Testis (tissue), 2 donors: ENCODE results near the gene ZNF500.

Experiments used
- POLR2A ChIP-seq: fragments of 450-650 bp; IDR thresholded peaks from one replicate; pipeline ENCODE4 v1.6.1; 2017; ENCODE audit warnings: antibody characterized with exemption, mild to moderate bottlenecking, moderate library complexity
- TF ChIP-seq, protein P1 (sequence below), 3 experiments: fragments of 450-650 bp in 2 of 3; fragments of 200-600 bp in 1 of 3; sonication (generic) in 1 of 3; IDR thresholded peaks; one replicate each; pipeline ENCODE4 v1.5.1; 2016 to 2019; ENCODE audit warnings: antibody characterized with exemption in 3 of 3, mild to moderate bottlenecking in 2 of 3, moderate library complexity in 1 of 3

DNA sequence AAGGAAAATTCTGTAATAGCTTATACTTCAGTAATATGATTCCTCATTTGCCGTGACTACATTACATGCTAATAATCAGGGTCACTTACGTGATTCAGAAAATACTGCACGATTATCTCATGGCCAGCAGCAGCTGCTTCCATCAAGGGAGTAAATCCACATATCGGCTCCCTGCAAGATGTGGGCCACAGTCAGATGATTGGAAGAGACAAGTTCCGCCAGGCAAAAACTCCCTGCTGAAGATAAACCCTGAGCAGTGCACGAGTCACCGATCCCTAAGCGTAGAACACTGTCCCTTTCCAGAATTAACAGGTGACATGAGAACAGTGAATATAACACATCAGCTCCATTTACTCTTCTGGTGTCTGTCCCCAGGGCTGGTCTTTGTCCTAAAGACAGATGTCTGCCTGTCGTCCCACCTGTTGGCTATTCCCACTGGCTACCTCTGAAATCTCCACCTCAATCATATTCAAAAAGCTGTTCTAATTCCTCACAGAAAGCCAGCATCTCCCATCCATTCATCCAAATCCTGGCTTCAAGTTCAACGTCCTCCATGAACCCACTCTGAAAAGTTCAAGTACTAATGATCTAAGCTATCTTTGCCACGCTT is 42.2 kb downstream of the ZNF500 start:
- TF ChIP-seq POLR2A, result no peak
- TF ChIP-seq, protein P1, sequence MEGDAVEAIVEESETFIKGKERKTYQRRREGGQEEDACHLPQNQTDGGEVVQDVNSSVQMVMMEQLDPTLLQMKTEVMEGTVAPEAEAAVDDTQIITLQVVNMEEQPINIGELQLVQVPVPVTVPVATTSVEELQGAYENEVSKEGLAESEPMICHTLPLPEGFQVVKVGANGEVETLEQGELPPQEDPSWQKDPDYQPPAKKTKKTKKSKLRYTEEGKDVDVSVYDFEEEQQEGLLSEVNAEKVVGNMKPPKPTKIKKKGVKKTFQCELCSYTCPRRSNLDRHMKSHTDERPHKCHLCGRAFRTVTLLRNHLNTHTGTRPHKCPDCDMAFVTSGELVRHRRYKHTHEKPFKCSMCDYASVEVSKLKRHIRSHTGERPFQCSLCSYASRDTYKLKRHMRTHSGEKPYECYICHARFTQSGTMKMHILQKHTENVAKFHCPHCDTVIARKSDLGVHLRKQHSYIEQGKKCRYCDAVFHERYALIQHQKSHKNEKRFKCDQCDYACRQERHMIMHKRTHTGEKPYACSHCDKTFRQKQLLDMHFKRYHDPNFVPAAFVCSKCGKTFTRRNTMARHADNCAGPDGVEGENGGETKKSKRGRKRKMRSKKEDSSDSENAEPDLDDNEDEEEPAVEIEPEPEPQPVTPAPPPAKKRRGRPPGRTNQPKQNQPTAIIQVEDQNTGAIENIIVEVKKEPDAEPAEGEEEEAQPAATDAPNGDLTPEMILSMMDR (IDR thresholded peaks at IDR 0.05), result no peak
